Kidney (tissue), 14 donors: Measurements from ENCODE around the gene TST. TPM values are rescaled to one million over a fixed set of nuclear protein-coding genes. Genes with fewer than 3 reads are reported as not detected.

Experiments used
- DNase-seq, 5 donors: peaks; one replicate each; pipeline ENCODE4 v3.0.0-alpha.2; 2013 to 2020
- FAIRE-seq: peaks from 2 replicates; lab custom pipeline; 2012; peaks lifted over from hg19 to GRCh38; lab: Jason Lieb, UNC
- H3K27ac ChIP-seq, 2 donors: one replicate each; pipeline ENCODE4 v1.7.0; 2013; ENCODE audit warnings: low read depth in 2 of 2, low read length in 2 of 2, inconsistent platforms in 1 of 2
- H3K27me3 ChIP-seq: one replicate; pipeline ENCODE4 v1.7.1; 2013; ENCODE audit warnings: low read length, inconsistent platforms; ENCODE audit not compliant: control insufficient read depth, insufficient read depth
- H3K36me3 ChIP-seq, 3 donors: one replicate each; pipeline versions ENCODE4 v1.7.0 to v1.7.1; 2013; ENCODE audit warnings: low read length in 3 of 3, control low read depth in 1 of 3, inconsistent platforms in 1 of 3; ENCODE audit not compliant: insufficient read depth in 3 of 3, control insufficient read depth in 2 of 3
- H3K4me1 ChIP-seq, 3 donors: one replicate each; pipeline versions ENCODE4 v1.7.0 to v1.7.1; 2013; ENCODE audit warnings: low read length in 3 of 3, inconsistent platforms in 1 of 3, low read depth in 1 of 3; ENCODE audit not compliant: control insufficient read depth in 2 of 3, insufficient read depth in 2 of 3
- H3K4me3 ChIP-seq, 3 donors: one replicate each; pipeline versions ENCODE4 v1.7.0 to v1.8.1; 2013; ENCODE audit warnings: low read length in 3 of 3, control low read depth in 1 of 3, inconsistent platforms in 1 of 3
- H3K9ac ChIP-seq, 3 donors: one replicate each; pipeline versions ENCODE4 v1.7.0 to v1.7.1; 2013; ENCODE audit warnings: low read length in 3 of 3, control low read depth in 1 of 3, inconsistent platforms in 1 of 3
- H3K9me3 ChIP-seq, 3 donors: one replicate each; pipeline versions ENCODE4 v1.7.0 to v1.7.1; 2013; ENCODE audit warnings: low read length in 3 of 3, control low read depth in 1 of 3, inconsistent platforms in 1 of 3; ENCODE audit not compliant: control insufficient read depth in 2 of 3, insufficient read depth in 1 of 3
- intact Hi-C: fragments of 100-400 bp; cut with DNase I; formaldehyde crosslinking; loops from one replicate; pipeline ENCODE4 v1.11.1; 2022
- polyA plus RNA-seq: library from polyadenylated mRNA; stranded (reverse); fragments of 350-450 nt; fragmentation: Illumina TruSeq; extraction: RNeasy Lipid Tissue Mini Kit (QIAGEN cat#74804); gene quantifications from one replicate; pipeline ENCODE4 v1.2.3, GENCODE V29; 2014; ENCODE audit warnings: low read depth, low replicate concordance; ENCODE audit not compliant: insufficient read depth
- total RNA-seq: library from RNA; stranded (reverse); fragmentation: NEBNext Ultra II Directional; extraction: Animal tissue kit (Norgen Biotek cat#: 25700); gene quantifications from one replicate; pipeline ENCODE4 v1.2.1, GENCODE V29; 2021
- TF ChIP-seq, protein P1 (sequence below): IDR thresholded peaks from 3 replicates; pipeline ENCODE4 v1.5.1; 2012; ENCODE audit warnings: mild to moderate bottlenecking, moderate library complexity, borderline replicate concordance; ENCODE audit not compliant: insufficient read depth; ENCODE audit errors: extremely low read depth
- donor health status: control.
- donor health status: control.
- donor health status: control.
- donor health status: control.
- donor health status: control.
- donor health status: DM: yes; HTN: yes; CAD: no.
- donor health status: Normal renal cell carcinoma (clear cell type).

TST gene
- total and polyA plus RNA-seq, 2 donors from 2014 or later = 48.7 to 283 TPM

DNA sequence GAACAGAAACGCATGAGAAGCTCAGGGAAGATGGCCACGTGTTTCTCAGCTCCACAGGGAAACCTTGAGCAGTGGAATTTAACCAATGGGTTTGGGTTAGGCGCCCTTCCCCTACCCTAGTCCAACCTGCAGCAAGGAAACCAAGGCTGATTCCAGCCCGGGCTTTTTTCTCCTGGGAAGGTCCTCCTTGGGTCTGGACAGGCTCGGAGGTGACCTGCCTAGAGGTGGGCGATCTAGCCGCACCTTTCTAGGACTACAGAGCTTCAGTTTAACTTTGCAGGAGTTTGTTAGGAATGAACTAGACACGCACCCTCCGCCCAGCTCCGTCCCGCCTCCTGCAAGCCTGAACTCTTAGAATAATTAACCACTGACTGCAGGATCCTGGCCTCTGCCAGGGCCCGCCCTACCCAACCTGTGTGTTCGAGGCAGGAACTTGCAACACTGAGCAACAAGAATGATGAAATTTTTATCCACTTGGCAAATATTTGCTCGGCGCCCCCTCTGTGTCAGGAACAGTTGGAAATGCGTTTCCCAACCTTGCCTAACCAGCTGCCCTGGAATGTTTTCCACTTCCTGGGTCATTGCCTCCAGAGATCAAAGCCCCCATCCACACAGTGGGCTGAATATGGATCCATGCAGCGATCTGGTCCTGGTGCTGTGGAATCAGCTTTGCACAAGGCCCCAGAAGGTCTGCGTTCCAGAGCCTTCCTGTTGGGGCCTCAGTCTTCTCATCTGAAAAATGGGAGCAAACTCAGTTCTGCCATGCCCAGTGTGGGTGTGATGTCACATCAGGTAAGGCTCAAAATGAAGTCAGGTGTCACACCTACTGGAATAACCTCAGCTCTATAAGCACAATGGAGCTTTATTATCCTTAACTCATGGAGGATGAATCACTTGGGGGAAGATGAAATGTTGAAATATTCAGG lies 13.6 kb upstream of the TST start:
- Histone ChIP-seq H3K27ac (peak overlapping the region; percentile 70 to 77), H3K27me3 (no peaks in the 10 kb centered on the region), H3K4me3 (peak overlapping the region in 1 of 3 donors; percentile 38), H3K9me3 (no peaks in the 10 kb centered on the region), H3K4me1 (peaks cover 0 to 22% (median 19%) of the 10 kb centered on the region in 3 donors), H3K9ac (peak overlapping the region in 1 of 3 donors; percentile 20), H3K36me3 (peaks cover 0 to 3% (median 0%) of the 10 kb centered on the region in 3 donors)
- FAIRE-seq (no peak), DNase-seq (peak; percentile 81 to 92 (median 84))
- intact Hi-C loops = no loop called here
- TF ChIP-seq, protein P1, sequence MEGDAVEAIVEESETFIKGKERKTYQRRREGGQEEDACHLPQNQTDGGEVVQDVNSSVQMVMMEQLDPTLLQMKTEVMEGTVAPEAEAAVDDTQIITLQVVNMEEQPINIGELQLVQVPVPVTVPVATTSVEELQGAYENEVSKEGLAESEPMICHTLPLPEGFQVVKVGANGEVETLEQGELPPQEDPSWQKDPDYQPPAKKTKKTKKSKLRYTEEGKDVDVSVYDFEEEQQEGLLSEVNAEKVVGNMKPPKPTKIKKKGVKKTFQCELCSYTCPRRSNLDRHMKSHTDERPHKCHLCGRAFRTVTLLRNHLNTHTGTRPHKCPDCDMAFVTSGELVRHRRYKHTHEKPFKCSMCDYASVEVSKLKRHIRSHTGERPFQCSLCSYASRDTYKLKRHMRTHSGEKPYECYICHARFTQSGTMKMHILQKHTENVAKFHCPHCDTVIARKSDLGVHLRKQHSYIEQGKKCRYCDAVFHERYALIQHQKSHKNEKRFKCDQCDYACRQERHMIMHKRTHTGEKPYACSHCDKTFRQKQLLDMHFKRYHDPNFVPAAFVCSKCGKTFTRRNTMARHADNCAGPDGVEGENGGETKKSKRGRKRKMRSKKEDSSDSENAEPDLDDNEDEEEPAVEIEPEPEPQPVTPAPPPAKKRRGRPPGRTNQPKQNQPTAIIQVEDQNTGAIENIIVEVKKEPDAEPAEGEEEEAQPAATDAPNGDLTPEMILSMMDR = no peak

DNA sequence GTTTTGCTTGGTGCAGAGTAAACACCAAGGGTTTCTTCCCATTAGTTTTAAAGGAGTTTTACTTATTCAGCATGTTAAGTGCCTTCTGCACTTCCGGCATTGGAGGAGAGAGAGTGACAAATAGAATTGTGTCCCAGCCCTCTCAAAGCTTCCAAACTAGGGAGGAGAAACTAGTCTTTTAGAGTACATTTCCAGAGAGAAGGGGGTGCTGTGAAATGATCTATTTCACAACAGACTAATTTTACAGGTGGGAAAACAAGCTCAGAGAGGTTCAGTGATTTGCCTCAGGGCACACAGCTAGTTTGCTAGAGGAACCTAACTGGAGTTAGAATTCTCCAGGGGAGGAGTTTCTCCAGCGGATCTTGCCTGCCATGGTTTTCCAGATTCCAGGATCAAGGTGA lies 12.9 kb upstream of the TST start:
- Histone ChIP-seq H3K4me3 (peak overlapping the region in 2 of 3 donors; percentile 20 to 25), H3K27ac (peak overlapping the region; percentile 47 to 70), H3K4me1 (peaks cover 0 to 22% (median 19%) of the 10 kb centered on the region in 3 donors), H3K9ac (peak overlapping the region in 1 of 3 donors; percentile 20), H3K9me3 (no peaks in the 10 kb centered on the region), H3K36me3 (peaks cover 0 to 7% (median 0%) of the 10 kb centered on the region in 3 donors), H3K27me3 (no peaks in the 10 kb centered on the region)
- TF ChIP-seq, protein P1 = no peak
- no peak for FAIRE-seq
- intact Hi-C loops = no loop called here
- no peak for DNase-seq

DNA sequence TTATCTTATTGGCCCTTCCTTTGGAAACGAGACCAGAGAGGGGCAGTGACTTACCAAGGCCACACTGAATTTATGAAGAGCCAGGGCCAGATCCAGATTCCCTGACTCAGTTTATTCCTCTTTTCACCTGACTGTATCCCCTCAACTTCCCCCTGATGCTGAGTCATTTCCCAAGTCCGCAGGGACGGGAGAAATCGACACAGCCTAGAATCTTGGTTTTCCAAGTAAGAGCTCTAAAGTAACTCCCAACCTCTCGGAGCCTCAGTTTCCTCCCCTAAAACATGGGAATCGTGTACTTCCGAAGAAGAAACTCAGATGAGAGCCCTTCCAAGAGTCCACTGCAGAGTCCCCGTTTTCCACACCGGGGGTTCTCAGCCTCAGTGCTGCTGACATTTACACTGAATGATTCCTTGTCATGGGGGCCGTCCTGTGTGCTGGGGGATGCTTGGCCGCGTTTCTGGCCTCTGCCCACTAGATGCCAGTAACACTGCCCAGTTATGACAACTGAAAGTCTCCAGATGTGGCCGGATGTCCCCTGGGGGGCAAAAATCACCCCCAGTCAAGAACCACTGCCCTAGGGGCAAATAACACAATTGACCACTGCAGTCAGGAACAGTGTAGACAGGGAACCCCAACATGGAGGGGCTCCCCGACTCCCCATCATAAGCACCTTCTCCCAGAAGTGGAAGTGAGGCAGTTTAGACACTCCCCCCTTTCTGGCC lies 11.5 kb upstream of the TST start:
- Histone ChIP-seq H3K4me1 (peaks cover 0 to 24% (median 19%) of the 10 kb centered on the region in 3 donors), H3K27ac (peak overlapping the region in 1 of 2 donors; percentile 24), H3K9me3 (no peaks in the 10 kb centered on the region), H3K4me3 (no peak overlapping the region), H3K9ac (no peak overlapping the region), H3K36me3 (peaks cover 0 to 15% (median 2%) of the 10 kb centered on the region in 3 donors), H3K27me3 (no peaks in the 10 kb centered on the region)
- TF ChIP-seq, protein P1 = no peak
- intact Hi-C loops = no loop called here
- DNase-seq = peak in 2 of 5 donors; percentile 38 to 43
- FAIRE-seq = no peak
